Measurements from ENCODE around the gene ADCYAP1R1. TPM values are rescaled to one million over a fixed set of nuclear protein-coding genes. Genes with fewer than 3 reads are reported as not detected.

ADCYAP1R1 gene
- total RNA-seq, 1 experiment from 2014 or later = not detected

GRCh38 chr7:31075086-31075405, 22.9 kb downstream of the ADCYAP1R1 start:
- Histone ChIP-seq H3K4me1 (replicated peaks; ENCODE audit: insufficient read depth) (no peaks in the 10 kb centered on the region), H2AFZ (no peak overlapping the region), H3K9me2 (ENCODE audit: insufficient read depth) (no peaks in the 10 kb centered on the region), H3K4me3 (no peak overlapping the region), H3K27ac (no peak overlapping the region), H3K36me3 (ENCODE audit: low read depth) (no peaks in the 10 kb centered on the region), H3F3A (ENCODE audit: insufficient read depth, low read depth) (no peaks in the 10 kb centered on the region), H3K9me3 (ENCODE audit: insufficient read depth, low read depth) (no peaks in the 10 kb centered on the region; the same call in 1 of the 2 replicates), H3K27me3 (ENCODE audit: insufficient read depth, low read depth) (peaks cover 98% of the 10 kb centered on the region), H3K79me2 (ENCODE audit: low read depth) (no peaks in the 10 kb centered on the region), H3K4me2 (no peak overlapping the region), H4K20me1 (ENCODE audit: insufficient read depth) (no peaks in the 10 kb centered on the region; the same call in 1 of the 2 replicates)
- intact Hi-C loops (cut with micrococcal nuclease; ENCODE audit: unreplicated experiment) = no loop called here
- no TSS peak for BruUV-seq (replicated peaks)
- no peak for TF ChIP-seq CTCF (conservative IDR thresholded peaks at IDR 0.05)
- no peak for TF ChIP-seq EZH2 (IDR thresholded peaks at IDR 0.05; ENCODE audit: low read depth)
- DNase-seq = no peak
- ChIA-PET POLR2A (ENCODE audit: unreplicated experiment) (no interaction called here), CTCF (interaction anchor here (0.5 kb wide), 1 partner anchor 52 kb away, joined by 3 read pairs; no protein-coding TSS in a partner anchor)

- Histone ChIP-seq H3K4me1 (replicated peaks; ENCODE audit: insufficient read depth) (no peaks in the 10 kb centered on the region), H3K36me3 (ENCODE audit: low read depth) (no peaks in the 10 kb centered on the region), H3K4me2 (no peak overlapping the region), H3K9me2 (ENCODE audit: insufficient read depth) (no peaks in the 10 kb centered on the region), H3K27me3 (ENCODE audit: insufficient read depth, low read depth) (peaks cover 98% of the 10 kb centered on the region), H4K20me1 (ENCODE audit: insufficient read depth) (no peaks in the 10 kb centered on the region; the same call in 1 of the 2 replicates), H3F3A (ENCODE audit: insufficient read depth, low read depth) (no peaks in the 10 kb centered on the region), H2AFZ (no peak overlapping the region), H3K9me3 (ENCODE audit: insufficient read depth, low read depth) (no peaks in the 10 kb centered on the region; the same call in 1 of the 2 replicates), H3K79me2 (ENCODE audit: low read depth) (no peaks in the 10 kb centered on the region), H3K27ac (no peak overlapping the region), H3K4me3 (no peak overlapping the region)
- TF ChIP-seq CTCF (conservative IDR thresholded peaks at IDR 0.05) (no peak), EZH2 (IDR thresholded peaks at IDR 0.05; ENCODE audit: low read depth) (no peak)
- ChIA-PET CTCF (no interaction called here), POLR2A (ENCODE audit: unreplicated experiment) (no interaction called here)
- no peak for DNase-seq
- no TSS peak for BruUV-seq (replicated peaks)
- intact Hi-C loops (cut with micrococcal nuclease; ENCODE audit: unreplicated experiment) = no loop called here
Observed at GRCh38 chr7:31076051-31076450, 23.9 kb downstream of the ADCYAP1R1 start.

GRCh38 chr7:31076641-31077310, 24.7 kb downstream of the ADCYAP1R1 start:
- Histone ChIP-seq H3K27ac (no peak overlapping the region), H3K27me3 (ENCODE audit: insufficient read depth, low read depth) (peaks cover 99% of the 10 kb centered on the region)
- CTCF ChIA-PET = no interaction called here

More at GRCh38 chr7:31076641-31077310, 24.7 kb downstream of the ADCYAP1R1 start:
- H3K4me2 ChIP-seq = no peak overlapping the region
- DNase-seq = no peak
- H4K20me1 ChIP-seq (ENCODE audit: insufficient read depth) = no peaks in the 10 kb centered on the region; the same call in 1 of the 2 replicates
- POLR2A ChIA-PET (ENCODE audit: unreplicated experiment) = no interaction called here
- TF ChIP-seq EZH2 (IDR thresholded peaks at IDR 0.05; ENCODE audit: low read depth) (no peak), CTCF (conservative IDR thresholded peaks at IDR 0.05) (no peak)
- no peak overlapping the region for H3K4me3 ChIP-seq
- BruUV-seq (replicated peaks) = no TSS peak
- H3K9me3 ChIP-seq (ENCODE audit: insufficient read depth, low read depth) = no peaks in the 10 kb centered on the region; the same call in 1 of the 2 replicates
- no peaks in the 10 kb centered on the region for H3K4me1 ChIP-seq (replicated peaks; ENCODE audit: insufficient read depth)
- H3K36me3 ChIP-seq (ENCODE audit: low read depth) = no peaks in the 10 kb centered on the region
- intact Hi-C loops (cut with micrococcal nuclease; ENCODE audit: unreplicated experiment) = no loop called here
- no peak overlapping the region for H2AFZ ChIP-seq
- no peaks in the 10 kb centered on the region for H3F3A ChIP-seq (ENCODE audit: insufficient read depth, low read depth)
- H3K9me2 ChIP-seq (ENCODE audit: insufficient read depth) = no peaks in the 10 kb centered on the region
- no peaks in the 10 kb centered on the region for H3K79me2 ChIP-seq (ENCODE audit: low read depth)

Data from PC-9 (cell line).